ENCODE results near the gene GALNT15. TPM values are rescaled to one million over a fixed set of nuclear protein-coding genes. Genes with fewer than 3 reads are reported as not detected.

GALNT15 gene
- total RNA-seq, 1 experiment from 2014 or later = not detected

- Histone ChIP-seq H3F3A (ENCODE audit: insufficient read depth, low read depth) (no peaks in the 10 kb centered on the region; the same call in 1 of the 2 replicates), H3K9me2 (ENCODE audit: insufficient read depth) (no peaks in the 10 kb centered on the region)
- CTCF ChIA-PET = no interaction called here
These were observed 85.6 kb downstream of the GALNT15 start for GRCh38 chr3:16260046-16260445.

GRCh38 chr3:16262174-16262573 is 87.7 kb downstream of the GALNT15 start:
- H3K27me3 ChIP-seq (ENCODE audit: insufficient read depth, low read depth) = no peaks in the 10 kb centered on the region
- no peak overlapping the region for H3K27ac ChIP-seq
- H2AFZ ChIP-seq = no peak overlapping the region
- peaks cover 25% of the 10 kb centered on the region for H3K4me1 ChIP-seq (replicated peaks; ENCODE audit: insufficient read depth)
- no peaks in the 10 kb centered on the region for H3K9me3 ChIP-seq (ENCODE audit: insufficient read depth, low read depth)
- DNase-seq = no peak
- H3K9me2 ChIP-seq (ENCODE audit: insufficient read depth) = no peaks in the 10 kb centered on the region
- H4K20me1 ChIP-seq (ENCODE audit: insufficient read depth) = no peaks in the 10 kb centered on the region; the same call in 1 of the 2 replicates
- peaks cover 10% of the 10 kb centered on the region; the same call in 1 of the 2 replicates for H3K36me3 ChIP-seq (ENCODE audit: low read depth)
- intact Hi-C loops (cut with micrococcal nuclease; ENCODE audit: unreplicated experiment) = no loop called here
- no peaks in the 10 kb centered on the region; the same call in 1 of the 2 replicates for H3F3A ChIP-seq (ENCODE audit: insufficient read depth, low read depth)
- ChIA-PET CTCF (no interaction called here), POLR2A (ENCODE audit: unreplicated experiment) (no interaction called here)
- no peak overlapping the region for H3K4me3 ChIP-seq
- H3K4me2 ChIP-seq = no peak overlapping the region
- no TSS peak for BruUV-seq (replicated peaks)
- TF ChIP-seq CTCF (conservative IDR thresholded peaks at IDR 0.05) (no peak), EZH2 (IDR thresholded peaks at IDR 0.05; ENCODE audit: low read depth) (no peak)
- peaks cover 49% of the 10 kb centered on the region for H3K79me2 ChIP-seq (ENCODE audit: low read depth)

More at GRCh38 chr3:16260046-16260445, 85.6 kb downstream of the GALNT15 start:
- no peaks in the 10 kb centered on the region; the same call in 1 of the 2 replicates for H4K20me1 ChIP-seq (ENCODE audit: insufficient read depth)
- H3K27me3 ChIP-seq (ENCODE audit: insufficient read depth, low read depth) = no peaks in the 10 kb centered on the region
- no peak overlapping the region for H2AFZ ChIP-seq
- POLR2A ChIA-PET (ENCODE audit: unreplicated experiment) = no interaction called here
- no peaks in the 10 kb centered on the region for H3K9me3 ChIP-seq (ENCODE audit: insufficient read depth, low read depth)
- BruUV-seq (replicated peaks) = no TSS peak
- TF ChIP-seq EZH2 (IDR thresholded peaks at IDR 0.05; ENCODE audit: low read depth) = no peak
- no peak for TF ChIP-seq CTCF (conservative IDR thresholded peaks at IDR 0.05)
- no peak overlapping the region for H3K4me3 ChIP-seq
- H3K27ac ChIP-seq = no peak overlapping the region
- intact Hi-C loops (cut with micrococcal nuclease; ENCODE audit: unreplicated experiment) = no loop called here
- no peak overlapping the region for H3K4me2 ChIP-seq
- DNase-seq = no peak
- H3K4me1 ChIP-seq (replicated peaks; ENCODE audit: insufficient read depth) = peaks cover 9% of the 10 kb centered on the region
- peaks cover 28% of the 10 kb centered on the region for H3K79me2 ChIP-seq (ENCODE audit: low read depth)
- H3K36me3 ChIP-seq (ENCODE audit: low read depth) = peaks cover 10% of the 10 kb centered on the region; the same call in 1 of the 2 replicates

GRCh38 chr3:16264174-16264707 is 89.8 kb downstream of the GALNT15 start:
- Histone ChIP-seq H3F3A (ENCODE audit: insufficient read depth, low read depth) (no peaks in the 10 kb centered on the region), H3K9me2 (ENCODE audit: insufficient read depth) (no peaks in the 10 kb centered on the region), H2AFZ (peak overlapping the region; percentile 94), H3K27me3 (ENCODE audit: insufficient read depth, low read depth) (no peaks in the 10 kb centered on the region), H3K36me3 (ENCODE audit: low read depth) (peaks cover 10% of the 10 kb centered on the region; the same call in 1 of the 2 replicates), H3K9me3 (ENCODE audit: insufficient read depth, low read depth) (no peaks in the 10 kb centered on the region), H3K4me3 (peak overlapping the region; percentile 98), H3K4me1 (replicated peaks; ENCODE audit: insufficient read depth) (peaks cover 33% of the 10 kb centered on the region), H3K79me2 (ENCODE audit: low read depth) (peaks cover 65% of the 10 kb centered on the region), H3K4me2 (peak overlapping the region; percentile 94), H3K27ac (peak overlapping the region; percentile 67), H4K20me1 (ENCODE audit: insufficient read depth) (no peaks in the 10 kb centered on the region; the same call in none of the 2 replicates)
- ChIA-PET CTCF (interaction anchor here (0.6 to 0.8 kb wide), 2 partner anchors 215 to 1061 kb away, joined by 4 read pairs; no protein-coding TSS in a partner anchor), POLR2A (ENCODE audit: unreplicated experiment) (no interaction called here)
- intact Hi-C loops (cut with micrococcal nuclease; ENCODE audit: unreplicated experiment) = no loop called here
- DNase-seq = no peak
- TF ChIP-seq CTCF (conservative IDR thresholded peaks at IDR 0.05) = no peak
- TF ChIP-seq EZH2 (IDR thresholded peaks at IDR 0.05; ENCODE audit: low read depth) = no peak
- BruUV-seq (replicated peaks) = TSS peak; percentile 83
